ENCODE measurements around the gene YPEL5. TPM values are rescaled to one million over a fixed set of nuclear protein-coding genes. Genes with fewer than 3 reads are reported as not detected.

The YPEL5 gene
- total RNA-seq, 2 donors from 2014 or later: 83.9 to 103 TPM

DNA sequence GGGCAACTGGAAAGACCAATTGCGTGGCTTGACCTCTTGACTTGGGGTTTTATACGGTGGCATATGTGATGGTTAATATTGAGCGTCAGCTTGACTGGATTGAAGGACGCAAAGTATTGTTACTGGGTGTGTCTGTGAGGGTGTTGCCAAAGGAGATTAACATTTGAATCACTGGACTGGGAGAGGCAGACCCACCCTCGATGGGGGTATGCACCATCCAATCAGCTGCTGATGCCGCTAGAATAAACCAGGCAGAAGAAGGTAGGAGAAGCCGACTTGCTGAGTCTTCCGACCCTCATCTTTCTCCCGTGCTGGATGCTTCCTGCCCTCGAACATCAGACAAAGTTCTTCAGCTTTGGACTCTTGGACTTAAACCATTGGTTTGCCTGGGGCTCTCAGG, 34.2 kb upstream of the YPEL5 start:
- H3K36me3 ChIP-seq: no peaks in the 10 kb centered on the region
- no peaks in the 10 kb centered on the region for H3K27me3 ChIP-seq (replicated peaks; ENCODE audit: insufficient read depth)
- no peak overlapping the region for H3K4me3 ChIP-seq
- H3K4me1 ChIP-seq (ENCODE audit: control insufficient read depth in 1 of 2, low read depth in 2 of 2): peaks cover 3 to 13% of the 10 kb centered on the region in 2 donors
- no peak overlapping the region for H3K27ac ChIP-seq
- TF ChIP-seq, protein P1, sequence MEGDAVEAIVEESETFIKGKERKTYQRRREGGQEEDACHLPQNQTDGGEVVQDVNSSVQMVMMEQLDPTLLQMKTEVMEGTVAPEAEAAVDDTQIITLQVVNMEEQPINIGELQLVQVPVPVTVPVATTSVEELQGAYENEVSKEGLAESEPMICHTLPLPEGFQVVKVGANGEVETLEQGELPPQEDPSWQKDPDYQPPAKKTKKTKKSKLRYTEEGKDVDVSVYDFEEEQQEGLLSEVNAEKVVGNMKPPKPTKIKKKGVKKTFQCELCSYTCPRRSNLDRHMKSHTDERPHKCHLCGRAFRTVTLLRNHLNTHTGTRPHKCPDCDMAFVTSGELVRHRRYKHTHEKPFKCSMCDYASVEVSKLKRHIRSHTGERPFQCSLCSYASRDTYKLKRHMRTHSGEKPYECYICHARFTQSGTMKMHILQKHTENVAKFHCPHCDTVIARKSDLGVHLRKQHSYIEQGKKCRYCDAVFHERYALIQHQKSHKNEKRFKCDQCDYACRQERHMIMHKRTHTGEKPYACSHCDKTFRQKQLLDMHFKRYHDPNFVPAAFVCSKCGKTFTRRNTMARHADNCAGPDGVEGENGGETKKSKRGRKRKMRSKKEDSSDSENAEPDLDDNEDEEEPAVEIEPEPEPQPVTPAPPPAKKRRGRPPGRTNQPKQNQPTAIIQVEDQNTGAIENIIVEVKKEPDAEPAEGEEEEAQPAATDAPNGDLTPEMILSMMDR (IDR thresholded peaks at IDR 0.05): no peak
- ATAC-seq (ENCODE audit: insufficient number of reproducible peaks, low FRiP score, low read depth) (no peak), DNase-seq (ENCODE audit: low spot score) (no peak)
- H3K9me3 ChIP-seq: no peaks in the 10 kb centered on the region

- DNase-seq (ENCODE audit: low spot score) (no peak), ATAC-seq (ENCODE audit: insufficient number of reproducible peaks, low FRiP score, low read depth) (no peak)
- Histone ChIP-seq H3K27me3 (replicated peaks; ENCODE audit: insufficient read depth) (no peaks in the 10 kb centered on the region), H3K9me3 (no peaks in the 10 kb centered on the region), H3K4me3 (no peak overlapping the region), H3K4me1 (ENCODE audit: control insufficient read depth in 1 of 2, low read depth in 2 of 2) (peaks cover 3 to 13% of the 10 kb centered on the region in 2 donors), H3K36me3 (no peaks in the 10 kb centered on the region), H3K27ac (peak overlapping the region in 1 of 2 donors; percentile 24)
- TF ChIP-seq, protein P1 (IDR thresholded peaks at IDR 0.05): no peak
These were observed 33.1 kb upstream of the YPEL5 start for GRCh38 chr2:30113617-30114293.

- no peaks in the 10 kb centered on the region for H3K27me3 ChIP-seq (replicated peaks; ENCODE audit: insufficient read depth)
- no peak overlapping the region for H3K27ac ChIP-seq
- TF ChIP-seq, protein P1 (IDR thresholded peaks at IDR 0.05): peak; percentile 89
- H3K36me3 ChIP-seq: no peaks in the 10 kb centered on the region
- H3K4me3 ChIP-seq: no peak overlapping the region
- ATAC-seq (ENCODE audit: insufficient number of reproducible peaks, low FRiP score, low read depth) (no peak), DNase-seq (ENCODE audit: low spot score) (peak; percentile 46)
- H3K9me3 ChIP-seq: no peaks in the 10 kb centered on the region
- H3K4me1 ChIP-seq (ENCODE audit: control insufficient read depth in 1 of 2, low read depth in 2 of 2): peaks cover 3 to 13% of the 10 kb centered on the region in 2 donors
These were observed 31.4 kb upstream of the YPEL5 start for GRCh38 chr2:30115141-30115980.

- no peak for ATAC-seq (ENCODE audit: insufficient number of reproducible peaks, low FRiP score, low read depth)
These were observed 30.9 kb upstream of the YPEL5 start for GRCh38 chr2:30115981-30116285.

GRCh38 chr2:30122362-30122761, 24.4 kb upstream of the YPEL5 start:
- TF ChIP-seq, protein P1 (IDR thresholded peaks at IDR 0.05): no peak
- DNase-seq (ENCODE audit: low spot score): no peak
- H3K4me3 ChIP-seq: no peak overlapping the region
- no peaks in the 10 kb centered on the region for H3K27me3 ChIP-seq (replicated peaks; ENCODE audit: insufficient read depth)
- no peaks in the 10 kb centered on the region for H3K4me1 ChIP-seq (ENCODE audit: control insufficient read depth in 1 of 2, low read depth in 2 of 2)
- ATAC-seq (ENCODE audit: insufficient number of reproducible peaks, low FRiP score, low read depth): no peak
- H3K27ac ChIP-seq: no peak overlapping the region
- no peaks in the 10 kb centered on the region for H3K36me3 ChIP-seq
- H3K9me3 ChIP-seq: no peaks in the 10 kb centered on the region

More at GRCh38 chr2:30115981-30116285, 30.9 kb upstream of the YPEL5 start:
- H3K36me3 ChIP-seq: no peaks in the 10 kb centered on the region
- no peaks in the 10 kb centered on the region for H3K27me3 ChIP-seq (replicated peaks; ENCODE audit: insufficient read depth)
- TF ChIP-seq, protein P1 (IDR thresholded peaks at IDR 0.05): no peak
- no peak overlapping the region for H3K27ac ChIP-seq
- H3K4me3 ChIP-seq: no peak overlapping the region
- peaks cover 3 to 13% of the 10 kb centered on the region in 2 donors for H3K4me1 ChIP-seq (ENCODE audit: control insufficient read depth in 1 of 2, low read depth in 2 of 2)
- DNase-seq (ENCODE audit: low spot score): no peak
- H3K9me3 ChIP-seq: no peaks in the 10 kb centered on the region
